GM19328 (cell line): ENCODE data around the gene TFF1.

Source experiments
- ATAC-seq: cut with Tn5 transposase; IDR thresholded peaks from one replicate; pipeline ENCODE4 v1.9.1; 2021; ENCODE audit warnings: mild to moderate bottlenecking, moderate library complexity; ENCODE audit not compliant: unreplicated experiment

TFF1 gene

GRCh38 chr21:42400525-42400924 is 34.2 kb upstream of the TFF1 start:
- no peak for ATAC-seq

GRCh38 chr21:42398436-42399028 is 32.2 kb upstream of the TFF1 start:
- no peak for ATAC-seq

GRCh38 chr21:42397746-42398394 is 31.5 kb upstream of the TFF1 start:
- no peak for ATAC-seq

- ATAC-seq: no peak
These were observed 30.7 kb upstream of the TFF1 start for GRCh38 chr21:42396799-42397745.

- ATAC-seq: no peak
These were observed 29.7 kb upstream of the TFF1 start, which contains the start of gene TMPRSS3 for GRCh38 chr21:42395905-42396651. Gene TMPRSS3, minus strand, starts transcription at chr21:42396052. Its CDS starts 635 bp downstream, at chr21:42395417.

- no peak for ATAC-seq
These were observed 29.0 kb upstream of the TFF1 start for GRCh38 chr21:42395302-42395701.

GRCh38 chr21:42393443-42393950 is 27.2 kb upstream of the TFF1 start:
- no peak for ATAC-seq

GRCh38 chr21:42392731-42393442 is 26.6 kb upstream of the TFF1 start:
- ATAC-seq: no peak

GRCh38 chr21:42391297-42391696 is 25.0 kb upstream of the TFF1 start:
- no peak for ATAC-seq

- ATAC-seq: no peak
These were observed 24.4 kb upstream of the TFF1 start for GRCh38 chr21:42390696-42391095.

GRCh38 chr21:42390193-42390592 is 23.9 kb upstream of the TFF1 start:
- ATAC-seq: no peak

- no peak for ATAC-seq
These were observed 23.1 kb upstream of the TFF1 start for GRCh38 chr21:42389449-42389835.

GRCh38 chr21:42388740-42389448 is 22.6 kb upstream of the TFF1 start:
- no peak for ATAC-seq

- no peak for ATAC-seq
These were observed 21.6 kb upstream of the TFF1 start for GRCh38 chr21:42387843-42388340.

GRCh38 chr21:42387164-42387563 is 20.8 kb upstream of the TFF1 start:
- no peak for ATAC-seq

GRCh38 chr21:42386034-42386591 is 19.8 kb upstream of the TFF1 start:
- ATAC-seq: no peak

GRCh38 chr21:42385619-42386018 is 19.3 kb upstream of the TFF1 start:
- no peak for ATAC-seq

GRCh38 chr21:42384989-42385388 is 18.7 kb upstream of the TFF1 start:
- ATAC-seq: no peak
